ENCODE measurements around the gene GPR35.

DNA sequence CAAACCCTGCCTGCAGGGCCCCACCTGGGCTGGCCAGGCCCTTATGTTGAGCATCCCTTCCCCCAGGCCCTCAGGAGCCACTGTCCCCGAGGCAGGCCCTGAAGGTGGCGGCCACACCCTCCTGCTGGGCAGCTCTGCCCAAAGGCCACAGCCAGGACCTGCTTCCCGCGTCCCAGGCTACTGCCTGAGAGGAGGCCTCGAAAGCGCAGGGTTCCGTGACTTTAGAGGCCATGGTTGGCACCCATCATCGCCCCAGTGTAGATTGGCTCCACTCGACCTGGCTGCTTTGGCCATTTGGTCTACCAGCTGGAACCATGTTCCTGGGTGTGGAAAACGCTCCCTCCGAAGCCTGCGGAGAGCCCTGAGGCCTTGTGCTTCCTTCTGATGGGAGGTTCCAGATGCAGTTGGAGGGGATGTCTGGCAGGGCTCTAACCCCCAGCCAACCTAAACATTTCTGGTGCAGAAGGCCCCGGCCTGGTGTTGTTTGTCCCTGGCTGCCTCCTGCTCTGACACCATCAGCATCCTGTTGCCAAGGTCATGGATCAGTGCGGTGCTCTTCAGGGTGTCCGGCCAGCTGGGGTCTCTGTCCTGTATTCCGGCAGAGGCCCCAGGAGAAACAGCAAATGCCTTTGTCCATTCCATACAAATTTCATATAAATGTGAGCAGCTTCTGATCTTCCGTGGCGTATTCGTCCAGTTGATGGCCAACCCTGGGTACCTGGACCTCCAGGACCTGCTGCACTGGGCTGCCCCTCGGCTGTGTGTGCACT lies 24.0 kb upstream of the GPR35 start:
- no peak for TF ChIP-seq CTCF (IDR thresholded peaks at IDR 0.05)
- no peak for TF ChIP-seq POLR2A (IDR thresholded peaks at IDR 0.05)
- no peak for TF ChIP-seq POLR2AphosphoS5 (IDR thresholded peaks at IDR 0.05)
- no peak for TF ChIP-seq EP300 (IDR thresholded peaks at IDR 0.05)

All from upper lobe of left lung (tissue), 4 donors.